ENCODE measurements around the gene WNT10A. TPM values are rescaled to one million over a fixed set of nuclear protein-coding genes. Genes with fewer than 3 reads are reported as not detected.

The WNT10A gene
- total RNA-seq (10 to 100 TPM; 11.1 to 12.4 TPM), polyA plus RNA-seq (1 to 10 TPM; 7.6 to 8.1 TPM)

- H3K4me3 Mint-ChIP-seq, result peak within 1 kb of the TSS; percentile 87 to 97 (median 92)
- peaks cover 66% of the 10 kb centered on the region for H3K4me1 ChIP-seq (ENCODE audit: insufficient read depth, low read length)
- ChIA-PET CTCF (ENCODE audit: partially characterized antibody) (interaction anchor here (0.6 to 16.6 kb wide), 5 partner anchors 7 to 587 kb away, joined by 4 to 1167 read pairs (median 87); no protein-coding TSS in a partner anchor), POLR2A (ENCODE audit: partially characterized antibody) (interaction anchor here (0.5 to 16.5 kb wide), 10 partner anchors 8 to 414 kb away, joined by 3 to 667 read pairs (median 4); partner anchors contain the start of gene TTLL4)
- intact Hi-C loops (cut with micrococcal nuclease), result loop anchor here (1.0 kb wide), 3 partner anchors 12 to 170 kb away; partner anchors contain the start of gene TTLL4
- H3K9me3 ChIP-seq (ENCODE audit: control insufficient read depth in 1 of 2, low read length in 2 of 2), result no peaks in the 10 kb centered on the region
- H3K9me3 Mint-ChIP-seq, result no peaks in the 10 kb centered on the region
- H3K4me3 ChIP-seq (ENCODE audit: low read length in 2 of 2), result peak within 1 kb of the TSS; percentile 44 to 77
- peak; percentile 85 to 97 (median 87) for DNase-seq
- peaks cover 38 to 63% (median 55%) of the 10 kb centered on the region in 4 donors for H3K4me1 Mint-ChIP-seq
- peak within 1 kb of the TSS; percentile 75 for H3K27ac ChIP-seq (ENCODE audit: low read depth, low read length)
- peak within 1 kb of the TSS; percentile 96 to 98 (median 97) for H3K27ac Mint-ChIP-seq
- peaks cover 0 to 6% of the 10 kb centered on the region in 2 donors for H3K36me3 Mint-ChIP-seq
- H3K36me3 ChIP-seq (ENCODE audit: insufficient read depth, low read length), result no peaks in the 10 kb centered on the region
- H3K27me3 ChIP-seq (ENCODE audit: insufficient read depth, low read length), result no peaks in the 10 kb centered on the region
- peaks cover 4 to 9% of the 10 kb centered on the region in 2 donors for H3K27me3 Mint-ChIP-seq
Measured at GRCh38 chr2:218880102-218880858, at the start of gene WNT10A. Gene WNT10A, plus strand, starts transcription at chr2:218880852. Its CDS starts 144 bp downstream, at chr2:218880996.

GRCh38 chr2:218831378-218831990, 49.2 kb upstream of the WNT10A start, which contains the start of gene PRKAG3:
Gene PRKAG3, minus strand, starts transcription at chr2:218831803.
- DNase-seq, result no peak
- Mint-ChIP-seq H3K9me3 (peaks cover 0 to 3% (median 0%) of the 10 kb centered on the region in 8 donors), H3K36me3 (no peaks in the 10 kb centered on the region), H3K4me3 (no peak within 1 kb of the TSS), H3K27me3 (peaks cover 27 to 44% of the 10 kb centered on the region in 2 donors), H3K4me1 (no peaks in the 10 kb centered on the region), H3K27ac (peak within 1 kb of the TSS in 2 of 7 donors; percentile 48 to 68)
- no peaks in the 10 kb centered on the region for H3K9me3 ChIP-seq (ENCODE audit: control insufficient read depth in 1 of 2, low read length in 2 of 2)
- intact Hi-C loops (cut with micrococcal nuclease), result no loop called here
- H3K4me3 ChIP-seq (ENCODE audit: low read length in 2 of 2), result no peak within 1 kb of the TSS
- H3K27me3 ChIP-seq (ENCODE audit: insufficient read depth, low read length), result no peaks in the 10 kb centered on the region
- ChIA-PET CTCF (ENCODE audit: partially characterized antibody) (no interaction called here), POLR2A (ENCODE audit: partially characterized antibody) (no interaction called here)
- H3K27ac ChIP-seq (ENCODE audit: low read depth, low read length), result no peak within 1 kb of the TSS
- H3K4me1 ChIP-seq (ENCODE audit: insufficient read depth, low read length), result no peaks in the 10 kb centered on the region
- H3K36me3 ChIP-seq (ENCODE audit: insufficient read depth, low read length), result no peaks in the 10 kb centered on the region

GRCh38 chr2:218832081-218832480, 48.6 kb upstream of the WNT10A start:
- Histone ChIP-seq H3K27ac (ENCODE audit: low read depth, low read length) (no peak overlapping the region), H3K4me1 (ENCODE audit: insufficient read depth, low read length) (no peaks in the 10 kb centered on the region), H3K4me3 (ENCODE audit: low read length in 2 of 2) (no peak overlapping the region), H3K27me3 (ENCODE audit: insufficient read depth, low read length) (no peaks in the 10 kb centered on the region), H3K36me3 (ENCODE audit: insufficient read depth, low read length) (no peaks in the 10 kb centered on the region), H3K9me3 (ENCODE audit: control insufficient read depth in 1 of 2, low read length in 2 of 2) (no peaks in the 10 kb centered on the region)
- intact Hi-C loops (cut with micrococcal nuclease), result no loop called here
- H3K27ac Mint-ChIP-seq, result peak overlapping the region in 2 of 7 donors; percentile 48 to 68
- no peak overlapping the region for H3K4me3 Mint-ChIP-seq
- DNase-seq, result no peak
- ChIA-PET CTCF (ENCODE audit: partially characterized antibody) (no interaction called here), POLR2A (ENCODE audit: partially characterized antibody) (no interaction called here)
- H3K27me3 Mint-ChIP-seq, result peaks cover 29 to 45% of the 10 kb centered on the region in 2 donors
- no peaks in the 10 kb centered on the region for H3K36me3 Mint-ChIP-seq
- H3K9me3 Mint-ChIP-seq, result peaks cover 0 to 7% (median 5%) of the 10 kb centered on the region in 8 donors
- no peaks in the 10 kb centered on the region for H3K4me1 Mint-ChIP-seq

DNA sequence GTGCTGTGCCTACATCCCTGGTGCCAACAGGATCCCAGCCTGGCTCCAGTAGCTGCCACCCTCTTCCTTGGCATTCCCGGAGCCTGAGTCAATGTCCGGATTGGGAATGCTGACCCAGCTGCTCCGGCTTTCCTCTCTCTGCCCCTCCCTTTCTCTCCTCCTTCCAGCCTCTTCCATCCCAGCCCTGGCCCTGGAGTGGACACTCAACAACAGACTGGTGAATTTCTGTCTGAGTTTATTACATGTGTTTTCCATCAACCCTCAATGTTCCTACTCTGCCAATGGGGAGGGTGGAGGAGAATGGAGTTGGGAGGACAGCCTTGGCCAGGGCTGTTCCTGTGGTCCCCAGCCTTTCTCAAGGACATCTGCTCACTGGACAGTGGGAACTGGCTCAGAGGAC, 48.1 kb upstream of the WNT10A start:
- no peak overlapping the region for H3K4me3 ChIP-seq (ENCODE audit: low read length in 2 of 2)
- H3K4me1 ChIP-seq (ENCODE audit: insufficient read depth, low read length), result no peaks in the 10 kb centered on the region
- H3K36me3 Mint-ChIP-seq, result no peaks in the 10 kb centered on the region
- ChIA-PET CTCF (ENCODE audit: partially characterized antibody) (no interaction called here), POLR2A (ENCODE audit: partially characterized antibody) (no interaction called here)
- no peaks in the 10 kb centered on the region for H3K9me3 ChIP-seq (ENCODE audit: control insufficient read depth in 1 of 2, low read length in 2 of 2)
- no peak overlapping the region for H3K27ac ChIP-seq (ENCODE audit: low read depth, low read length)
- intact Hi-C loops (cut with micrococcal nuclease), result no loop called here
- DNase-seq, result no peak
- H3K27me3 Mint-ChIP-seq, result peaks cover 30 to 44% of the 10 kb centered on the region in 2 donors
- no peaks in the 10 kb centered on the region for H3K4me1 Mint-ChIP-seq
- H3K9me3 Mint-ChIP-seq, result peaks cover 0 to 11% (median 9%) of the 10 kb centered on the region in 8 donors
- no peak overlapping the region for H3K4me3 Mint-ChIP-seq
- no peaks in the 10 kb centered on the region for H3K36me3 ChIP-seq (ENCODE audit: insufficient read depth, low read length)
- no peak overlapping the region for H3K27ac Mint-ChIP-seq
- no peaks in the 10 kb centered on the region for H3K27me3 ChIP-seq (ENCODE audit: insufficient read depth, low read length)

- Mint-ChIP-seq H3K4me1 (no peaks in the 10 kb centered on the region), H3K27ac (peak overlapping the region in 1 of 7 donors; percentile 18), H3K27me3 (peaks cover 29 to 48% of the 10 kb centered on the region in 2 donors)
Measured at GRCh38 chr2:218833023-218833609, 47.5 kb upstream of the WNT10A start.

DNA sequence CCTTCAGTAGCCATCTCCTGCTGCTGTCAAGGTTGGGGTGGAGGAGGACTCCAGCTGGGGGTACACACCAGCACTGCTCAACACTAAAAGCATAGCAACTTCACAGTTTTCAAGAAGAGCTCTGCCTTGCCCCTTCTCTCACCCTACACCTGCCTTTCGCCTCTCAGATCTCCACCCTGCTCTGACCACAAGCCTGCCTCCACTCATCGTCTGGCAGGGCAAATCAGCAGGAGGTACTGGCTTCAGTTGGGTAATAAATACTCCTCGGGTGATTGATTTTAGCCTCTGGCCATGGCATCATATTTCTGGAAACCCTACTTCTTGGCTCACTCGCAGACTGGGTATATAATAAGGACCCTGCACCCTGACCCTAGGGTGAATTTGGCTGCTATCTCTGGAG, 46.0 kb upstream of the WNT10A start:
- ChIA-PET CTCF (ENCODE audit: partially characterized antibody) (no interaction called here), POLR2A (ENCODE audit: partially characterized antibody) (no interaction called here)
- H3K4me3 ChIP-seq (ENCODE audit: low read length in 2 of 2), result no peak overlapping the region
- H3K4me3 Mint-ChIP-seq, result no peak overlapping the region
- intact Hi-C loops (cut with micrococcal nuclease), result no loop called here
- H3K27ac Mint-ChIP-seq, result no peak overlapping the region
- peaks cover 41 to 45% of the 10 kb centered on the region in 2 donors for H3K27me3 Mint-ChIP-seq
- no peak for DNase-seq
- no peaks in the 10 kb centered on the region for H3K4me1 ChIP-seq (ENCODE audit: insufficient read depth, low read length)
- H3K27me3 ChIP-seq (ENCODE audit: insufficient read depth, low read length), result no peaks in the 10 kb centered on the region
- H3K36me3 ChIP-seq (ENCODE audit: insufficient read depth, low read length), result no peaks in the 10 kb centered on the region
- no peak overlapping the region for H3K27ac ChIP-seq (ENCODE audit: low read depth, low read length)
- H3K4me1 Mint-ChIP-seq, result no peaks in the 10 kb centered on the region
- H3K9me3 Mint-ChIP-seq, result peaks cover 0 to 21% (median 15%) of the 10 kb centered on the region in 8 donors
- peaks cover 0 to 4% of the 10 kb centered on the region in 2 donors for H3K36me3 Mint-ChIP-seq
- H3K9me3 ChIP-seq (ENCODE audit: control insufficient read depth in 1 of 2, low read length in 2 of 2), result no peaks in the 10 kb centered on the region

More at GRCh38 chr2:218833023-218833609, 47.5 kb upstream of the WNT10A start:
- Histone ChIP-seq H3K36me3 (ENCODE audit: insufficient read depth, low read length) (no peaks in the 10 kb centered on the region), H3K4me1 (ENCODE audit: insufficient read depth, low read length) (no peaks in the 10 kb centered on the region), H3K9me3 (ENCODE audit: control insufficient read depth in 1 of 2, low read length in 2 of 2) (no peaks in the 10 kb centered on the region), H3K27ac (ENCODE audit: low read depth, low read length) (no peak overlapping the region), H3K4me3 (ENCODE audit: low read length in 2 of 2) (no peak overlapping the region), H3K27me3 (ENCODE audit: insufficient read depth, low read length) (no peaks in the 10 kb centered on the region)
- intact Hi-C loops (cut with micrococcal nuclease), result no loop called here
- Mint-ChIP-seq H3K4me3 (no peak overlapping the region), H3K36me3 (peaks cover 0 to 4% of the 10 kb centered on the region in 2 donors), H3K9me3 (peaks cover 0 to 17% (median 14%) of the 10 kb centered on the region in 8 donors)
- CTCF ChIA-PET (ENCODE audit: partially characterized antibody), result no interaction called here
- POLR2A ChIA-PET (ENCODE audit: partially characterized antibody), result no interaction called here
- DNase-seq, result no peak

- POLR2A ChIA-PET (ENCODE audit: partially characterized antibody), result no interaction called here
- intact Hi-C loops (cut with micrococcal nuclease), result no loop called here
- Histone ChIP-seq H3K4me1 (ENCODE audit: insufficient read depth, low read length) (no peaks in the 10 kb centered on the region), H3K9me3 (ENCODE audit: control insufficient read depth in 1 of 2, low read length in 2 of 2) (no peaks in the 10 kb centered on the region), H3K27ac (ENCODE audit: low read depth, low read length) (no peak overlapping the region), H3K36me3 (ENCODE audit: insufficient read depth, low read length) (no peaks in the 10 kb centered on the region), H3K4me3 (ENCODE audit: low read length in 2 of 2) (no peak overlapping the region), H3K27me3 (ENCODE audit: insufficient read depth, low read length) (no peaks in the 10 kb centered on the region)
- Mint-ChIP-seq H3K27me3 (peaks cover 34 to 43% of the 10 kb centered on the region in 2 donors), H3K4me1 (no peaks in the 10 kb centered on the region), H3K36me3 (peaks cover 0 to 4% of the 10 kb centered on the region in 2 donors), H3K27ac (no peak overlapping the region), H3K9me3 (peaks cover 0 to 21% (median 15%) of the 10 kb centered on the region in 8 donors), H3K4me3 (no peak overlapping the region)
- no peak for DNase-seq
- CTCF ChIA-PET (ENCODE audit: partially characterized antibody), result interaction anchor here (1.2 to 1.4 kb wide), 3 partner anchors 10 to 60 kb away, joined by 3 to 5 read pairs (median 3); no protein-coding TSS in a partner anchor
Measured at GRCh38 chr2:218837495-218837894, 43.2 kb upstream of the WNT10A start.
